ENCODE data around the gene PLEKHG7. TPM values are rescaled to one million over a fixed set of nuclear protein-coding genes. Genes with fewer than 3 reads are reported as not detected.

The PLEKHG7 gene
- polyA plus RNA-seq, 1 donor (not counting 4 experiments of a cell fraction or from before 2014, with no cell fraction given) = not detected

DNA sequence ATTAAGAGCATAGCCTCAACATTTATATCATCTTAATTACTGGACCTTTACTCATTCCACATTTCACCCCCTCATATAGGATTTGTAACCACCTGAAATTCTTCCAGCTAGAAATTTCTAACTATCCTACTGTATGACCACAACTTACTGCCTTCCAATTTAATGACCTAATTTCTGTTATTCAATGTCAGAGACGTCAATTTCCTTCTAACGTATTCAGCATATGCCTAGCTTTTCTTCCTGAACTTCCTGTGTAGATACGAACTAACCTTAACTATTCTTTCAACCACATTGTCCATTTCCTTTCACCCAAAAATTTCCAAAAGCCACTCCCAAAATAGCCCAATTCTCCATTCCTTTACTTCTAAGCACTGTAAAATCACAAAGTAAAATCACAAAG lies 118.4 kb downstream of the PLEKHG7 start:
- FAIRE-seq (no peak), DNase-seq (ENCODE audit: low read depth, low spot score) (no peak)
- no peaks in the 10 kb centered on the region for H3K4me1 ChIP-seq (ENCODE audit: control insufficient read depth, extremely low read depth, insufficient read depth, low read length)
- H4K20me1 ChIP-seq (ENCODE audit: control insufficient read depth, extremely low read depth, insufficient read depth, low read length) = no peaks in the 10 kb centered on the region
- no peaks in the 10 kb centered on the region for H3K79me2 ChIP-seq (ENCODE audit: control insufficient read depth, insufficient read depth, low read length)
- dilution Hi-C loops (cut with MboI; ENCODE audit: extremely low pct_ligation_motif_present, low sequenced_read_pairs) = no loop called here
- no peaks in the 10 kb centered on the region for H3K9me1 ChIP-seq (ENCODE audit: control insufficient read depth, extremely low read depth, insufficient read depth, low read length)
- no peak overlapping the region for H3K27ac ChIP-seq (ENCODE audit: control insufficient read depth, insufficient read depth, low read length)
- H3K27me3 ChIP-seq (ENCODE audit: control insufficient read depth, extremely low read depth, insufficient read depth, low read length) = no peaks in the 10 kb centered on the region
- no peak overlapping the region for H3K4me3 ChIP-seq (ENCODE audit: control insufficient read depth in 2 of 3, extremely low read depth in 1 of 3, insufficient read depth in 2 of 3, low read depth in 1 of 3, low read length in 3 of 3)
- no peak overlapping the region for H3K4me2 ChIP-seq (ENCODE audit: control insufficient read depth, extremely low read depth, insufficient read depth, low read depth, low read length)
- H3K9ac ChIP-seq (ENCODE audit: control insufficient read depth, extremely low read depth, insufficient read depth, low read length) = no peak overlapping the region
- H3K36me3 ChIP-seq (ENCODE audit: control insufficient read depth in 2 of 2, extremely low read depth in 1 of 2, insufficient read depth in 2 of 2, low read length in 2 of 2) = peaks cover 2 to 12% of the 10 kb centered on the region in 2 experiments
- no peak overlapping the region for H2AFZ ChIP-seq (ENCODE audit: control insufficient read depth, low read length)
- TF ChIP-seq EZH2 (IDR thresholded peaks at IDR 0.05; ENCODE audit: low read length) = no peak
- no peak for TF ChIP-seq CTCF (optimal IDR thresholded peaks at IDR 0.05 in 1 of 3, IDR thresholded peaks at IDR 0.05 in 1 of 3, conservative IDR thresholded peaks at IDR 0.05 in 1 of 3; ENCODE audit: extremely low read depth in 1 of 3, insufficient read depth in 2 of 3, low read length in 3 of 3)
- H3K9me3 ChIP-seq (ENCODE audit: control insufficient read depth, low read depth, low read length) = no peaks in the 10 kb centered on the region

Other genes with a start within 250 kb of the PLEKHG7 start
- 7.3 to 14.3 TPM (median 12.0 TPM) in 3 replicates for gene EEA1, start 226.3 kb downstream of the PLEKHG7 start, polyA plus RNA-seq